ENCODE results near the gene AANAT.

DNA sequence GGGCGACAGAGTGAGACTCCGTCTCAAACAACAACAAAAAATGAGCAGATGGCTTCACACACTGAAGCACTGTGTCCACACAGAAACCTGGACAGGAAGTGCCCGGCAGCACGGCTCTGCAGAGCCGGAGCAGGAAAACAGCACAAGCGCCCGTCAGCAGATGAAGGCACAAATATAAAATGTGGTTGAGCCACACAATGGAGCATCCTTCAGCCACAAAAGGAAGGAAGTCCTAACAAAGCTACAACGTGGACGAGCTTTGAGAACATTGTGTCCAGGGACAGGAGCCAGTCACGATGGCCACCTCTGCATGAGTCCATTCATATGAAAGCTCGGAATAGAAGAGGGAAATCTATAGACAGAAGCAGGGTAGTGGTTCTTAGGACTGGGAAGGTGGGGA is 18.2 kb downstream of the AANAT start:
- TF ChIP-seq EZH2 (IDR thresholded peaks at IDR 0.05; ENCODE audit: insufficient read depth, poor library complexity, severe bottlenecking) (no peak), EZH2phosphoT487 (IDR thresholded peaks at IDR 0.05; ENCODE audit: insufficient read depth, low read depth) (no peak)

All from GM23248 (cell line).